HEK293 (cell line): ENCODE data around the gene RBMS1.

Source experiments
- ATF2 ChIP-seq: fragments of 450-650 bp; formaldehyde crosslinking; IDR thresholded peaks from 2 replicates; pipeline ENCODE4 v1.5.1; 2016; ENCODE audit warnings: missing biosample characterization, missing genetic modification characterization, low read depth
- CTCF ChIP-seq: fragments of 450-650 bp; formaldehyde crosslinking; IDR thresholded peaks from 2 replicates; pipeline ENCODE4 v1.5.1; 2016; ENCODE audit warnings: missing biosample characterization, missing genetic modification characterization
- KLF1 ChIP-seq: fragments of 450-650 bp; formaldehyde crosslinking; IDR thresholded peaks from 2 replicates; pipeline ENCODE4 v1.5.1; 2016; ENCODE audit warnings: missing biosample characterization, missing genetic modification characterization
- OVOL3 ChIP-seq: fragments of 450-650 bp; formaldehyde crosslinking; IDR thresholded peaks from 2 replicates; pipeline ENCODE4 v1.5.1; 2016; ENCODE audit warnings: missing biosample characterization, missing genetic modification characterization
- SP2 ChIP-seq: fragments of 450-650 bp; formaldehyde crosslinking; IDR thresholded peaks from 2 replicates; pipeline ENCODE4 v1.5.1; 2016; ENCODE audit warnings: missing biosample characterization, missing genetic modification characterization
- ZBTB48 ChIP-seq: fragments of 450-650 bp; formaldehyde crosslinking; IDR thresholded peaks from 2 replicates; pipeline ENCODE4 v1.5.1; 2016; ENCODE audit warnings: missing biosample characterization, missing genetic modification characterization
- ZBTB6 ChIP-seq: fragments of 450-650 bp; formaldehyde crosslinking; IDR thresholded peaks from 2 replicates; pipeline ENCODE4 v1.5.1; 2017; ENCODE audit warnings: missing biosample characterization, missing genetic modification characterization
- ZNF155 ChIP-seq: fragments of 450-650 bp; formaldehyde crosslinking; IDR thresholded peaks from 2 replicates; pipeline ENCODE4 v1.5.1; 2016; ENCODE audit warnings: missing biosample characterization, missing genetic modification characterization
- ZNF274 ChIP-seq, 2 experiments: fragments of 200-500 bp in 1 of 2; fragments of 450-650 bp in 1 of 2; sonication (Bioruptor generic) in 1 of 2; formaldehyde crosslinking in 1 of 2; IDR thresholded peaks; 2 replicates each; pipeline versions ENCODE4 v1.5.1 to v1.6.1; 2014 to 2016; ENCODE audit warnings: borderline replicate concordance in 1 of 2, inconsistent platforms in 1 of 2, low read length in 1 of 2, missing biosample characterization in 1 of 2, missing genetic modification characterization in 1 of 2
- ZNF558 ChIP-seq: fragments of 450-650 bp; formaldehyde crosslinking; IDR thresholded peaks from 2 replicates; pipeline ENCODE4 v1.5.1; 2016; ENCODE audit warnings: missing biosample characterization, missing genetic modification characterization

- no peak for TF ChIP-seq ZBTB6 (tag by site-specific recombination)
- no peak for TF ChIP-seq ZNF155 (tag by site-specific recombination)
- TF ChIP-seq ZBTB48: no peak
- no peak for TF ChIP-seq ZNF274 (IDR thresholded peaks at IDR 0.05; ENCODE audit: low read length)
- TF ChIP-seq ZNF274 (tag by site-specific recombination; IDR thresholded peaks at IDR 0.05; ENCODE audit: borderline replicate concordance): no peak
- no peak for TF ChIP-seq SP2
- no peak for TF ChIP-seq ZNF558
- no peak for TF ChIP-seq KLF1 (tag by site-specific recombination)
- TF ChIP-seq CTCF (tag by site-specific recombination): no peak
- no peak for TF ChIP-seq OVOL3
- no peak for TF ChIP-seq ATF2 (tag by site-specific recombination)
Observed at GRCh38 chr2:160381425-160381951, 112.1 kb downstream of the RBMS1 start.
